Measurements from ENCODE around the gene PLEKHA7. TPM values are rescaled to one million over a fixed set of nuclear protein-coding genes. Genes with fewer than 3 reads are reported as not detected.

The PLEKHA7 gene
- total RNA-seq, 1 experiment from 2014 or later, result 57.6 TPM

DNA sequence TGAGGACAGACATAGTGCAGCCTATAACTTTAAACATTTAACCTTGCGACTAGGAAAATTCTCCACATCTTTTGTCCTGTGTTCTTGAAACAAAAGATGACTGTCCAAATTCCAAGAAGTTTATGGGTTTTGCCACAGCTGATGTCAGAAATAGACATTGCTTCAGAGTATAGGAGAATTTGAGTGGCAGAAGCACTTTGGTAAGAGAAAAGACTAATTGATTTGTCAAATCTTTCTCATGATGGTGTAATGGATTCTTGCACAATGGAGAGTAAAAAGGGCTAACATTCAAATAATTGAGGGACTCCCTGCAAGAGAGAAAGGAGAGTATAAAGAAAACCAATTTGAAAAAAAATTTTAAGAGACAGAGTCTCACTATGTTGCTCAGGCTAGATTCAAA lies 250.5 kb downstream of the PLEKHA7 start:
- no peak overlapping the region for H3K4me3 Mint-ChIP-seq (ENCODE audit: unreplicated experiment)
- Histone ChIP-seq H3K4me3 (ENCODE audit: low read depth, low read length) (no peak overlapping the region), H3K4me1 (no peaks in the 10 kb centered on the region), H3K36me3 (ENCODE audit: control insufficient read depth, insufficient read depth, low read length) (no peaks in the 10 kb centered on the region), H3K9me3 (no peaks in the 10 kb centered on the region), H3K27me3 (replicated peaks; ENCODE audit: control insufficient read depth, insufficient read depth, low read length) (no peaks in the 10 kb centered on the region)
- no peaks in the 10 kb centered on the region for H3K4me1 Mint-ChIP-seq (ENCODE audit: low read depth, unreplicated experiment)
- TF ChIP-seq, protein P1, sequence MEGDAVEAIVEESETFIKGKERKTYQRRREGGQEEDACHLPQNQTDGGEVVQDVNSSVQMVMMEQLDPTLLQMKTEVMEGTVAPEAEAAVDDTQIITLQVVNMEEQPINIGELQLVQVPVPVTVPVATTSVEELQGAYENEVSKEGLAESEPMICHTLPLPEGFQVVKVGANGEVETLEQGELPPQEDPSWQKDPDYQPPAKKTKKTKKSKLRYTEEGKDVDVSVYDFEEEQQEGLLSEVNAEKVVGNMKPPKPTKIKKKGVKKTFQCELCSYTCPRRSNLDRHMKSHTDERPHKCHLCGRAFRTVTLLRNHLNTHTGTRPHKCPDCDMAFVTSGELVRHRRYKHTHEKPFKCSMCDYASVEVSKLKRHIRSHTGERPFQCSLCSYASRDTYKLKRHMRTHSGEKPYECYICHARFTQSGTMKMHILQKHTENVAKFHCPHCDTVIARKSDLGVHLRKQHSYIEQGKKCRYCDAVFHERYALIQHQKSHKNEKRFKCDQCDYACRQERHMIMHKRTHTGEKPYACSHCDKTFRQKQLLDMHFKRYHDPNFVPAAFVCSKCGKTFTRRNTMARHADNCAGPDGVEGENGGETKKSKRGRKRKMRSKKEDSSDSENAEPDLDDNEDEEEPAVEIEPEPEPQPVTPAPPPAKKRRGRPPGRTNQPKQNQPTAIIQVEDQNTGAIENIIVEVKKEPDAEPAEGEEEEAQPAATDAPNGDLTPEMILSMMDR (IDR thresholded peaks at IDR 0.05; ENCODE audit: insufficient read depth in 1 of 2, low read depth in 1 of 2, low read length in 1 of 2, severe bottlenecking in 1 of 2, unreplicated experiment in 1 of 2), result no peak
- no TSS peak for BruUV-seq (replicated peaks)
- POLR2A ChIA-PET, result no interaction called here
- H3K36me3 Mint-ChIP-seq (ENCODE audit: insufficient read depth, unreplicated experiment), result no peaks in the 10 kb centered on the region
- no peaks in the 10 kb centered on the region for H3K9me3 Mint-ChIP-seq (ENCODE audit: unreplicated experiment)
- intact Hi-C loops (cut with micrococcal nuclease; ENCODE audit: unreplicated experiment), result no loop called here
- H3K27me3 Mint-ChIP-seq (ENCODE audit: insufficient read depth, unreplicated experiment), result no peaks in the 10 kb centered on the region
- H3K27ac Mint-ChIP-seq (ENCODE audit: unreplicated experiment), result no peak overlapping the region
- CTCF ChIA-PET, result no interaction called here
- no peak for DNase-seq

- intact Hi-C loops (cut with micrococcal nuclease; ENCODE audit: unreplicated experiment), result no loop called here
- no peaks in the 10 kb centered on the region; the same call in 1 of the 2 replicates for H3K36me3 ChIP-seq (ENCODE audit: control insufficient read depth, insufficient read depth, low read length)
- no peaks in the 10 kb centered on the region for H3K9me3 Mint-ChIP-seq (ENCODE audit: unreplicated experiment)
- CTCF ChIA-PET, result no interaction called here
- no peaks in the 10 kb centered on the region for H3K9me3 ChIP-seq
- H3K27me3 ChIP-seq (replicated peaks; ENCODE audit: control insufficient read depth, insufficient read depth, low read length), result no peaks in the 10 kb centered on the region
- no peak overlapping the region for H3K4me3 Mint-ChIP-seq (ENCODE audit: unreplicated experiment)
- H3K27me3 Mint-ChIP-seq (ENCODE audit: insufficient read depth, unreplicated experiment), result no peaks in the 10 kb centered on the region
- H3K4me1 ChIP-seq, result no peaks in the 10 kb centered on the region
- POLR2A ChIA-PET, result no interaction called here
- no peak overlapping the region for H3K4me3 ChIP-seq (ENCODE audit: low read depth, low read length)
- no TSS peak for BruUV-seq (replicated peaks)
- no peaks in the 10 kb centered on the region for H3K4me1 Mint-ChIP-seq (ENCODE audit: low read depth, unreplicated experiment)
- no peak overlapping the region for H3K27ac Mint-ChIP-seq (ENCODE audit: unreplicated experiment)
- H3K36me3 Mint-ChIP-seq (ENCODE audit: insufficient read depth, unreplicated experiment), result peaks cover 32% of the 10 kb centered on the region
- DNase-seq, result no peak
- TF ChIP-seq, protein P1 (IDR thresholded peaks at IDR 0.05; ENCODE audit: insufficient read depth in 1 of 2, low read depth in 1 of 2, low read length in 1 of 2, severe bottlenecking in 1 of 2, unreplicated experiment in 1 of 2), result no peak
Observed at GRCh38 chr11:16759857-16760508, 254.2 kb downstream of the PLEKHA7 start.

- POLR2A ChIA-PET, result no interaction called here
- no TSS peak for BruUV-seq (replicated peaks)
- no peaks in the 10 kb centered on the region for H3K4me1 Mint-ChIP-seq (ENCODE audit: low read depth, unreplicated experiment)
- Histone ChIP-seq H3K4me3 (ENCODE audit: low read depth, low read length) (no peak overlapping the region), H3K9me3 (no peaks in the 10 kb centered on the region), H3K4me1 (no peaks in the 10 kb centered on the region), H3K36me3 (ENCODE audit: control insufficient read depth, insufficient read depth, low read length) (peaks cover 1% of the 10 kb centered on the region; the same call in 1 of the 2 replicates), H3K27me3 (replicated peaks; ENCODE audit: control insufficient read depth, insufficient read depth, low read length) (no peaks in the 10 kb centered on the region)
- TF ChIP-seq, protein P1 (IDR thresholded peaks at IDR 0.05; ENCODE audit: insufficient read depth in 1 of 2, low read depth in 1 of 2, low read length in 1 of 2, severe bottlenecking in 1 of 2, unreplicated experiment in 1 of 2), result no peak
- intact Hi-C loops (cut with micrococcal nuclease; ENCODE audit: unreplicated experiment), result no loop called here
- H3K27ac Mint-ChIP-seq (ENCODE audit: unreplicated experiment), result no peak overlapping the region
- CTCF ChIA-PET, result no interaction called here
- H3K9me3 Mint-ChIP-seq (ENCODE audit: unreplicated experiment), result no peaks in the 10 kb centered on the region
- no peaks in the 10 kb centered on the region for H3K27me3 Mint-ChIP-seq (ENCODE audit: insufficient read depth, unreplicated experiment)
- no peak overlapping the region for H3K4me3 Mint-ChIP-seq (ENCODE audit: unreplicated experiment)
- H3K36me3 Mint-ChIP-seq (ENCODE audit: insufficient read depth, unreplicated experiment), result peaks cover 47% of the 10 kb centered on the region
- DNase-seq, result no peak
Observed at GRCh38 chr11:16758382-16759024, 255.7 kb downstream of the PLEKHA7 start.

Measured in Caco-2 (cell line).